Measurements from ENCODE around the gene FAM237A.

DNA sequence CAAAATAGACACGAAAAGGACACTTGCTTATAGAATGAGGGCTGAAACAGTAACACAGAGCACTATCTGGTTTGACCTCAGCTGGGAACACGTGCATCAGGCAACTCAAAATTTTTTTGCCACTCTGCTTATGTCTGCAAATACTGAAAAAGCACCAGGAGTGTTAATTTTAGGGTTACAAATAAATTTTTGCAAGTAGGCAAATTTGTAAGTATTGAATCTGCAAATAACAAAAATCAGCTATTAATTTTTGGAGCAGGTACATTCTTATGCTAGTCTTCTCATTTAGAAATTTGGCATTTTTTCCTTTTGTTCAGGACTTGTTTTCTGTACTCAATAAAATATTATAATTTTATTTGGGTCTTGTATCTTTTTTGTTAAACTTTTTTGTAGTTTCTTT lies 46.2 kb downstream of the FAM237A start:
- TF ChIP-seq, protein P1, sequence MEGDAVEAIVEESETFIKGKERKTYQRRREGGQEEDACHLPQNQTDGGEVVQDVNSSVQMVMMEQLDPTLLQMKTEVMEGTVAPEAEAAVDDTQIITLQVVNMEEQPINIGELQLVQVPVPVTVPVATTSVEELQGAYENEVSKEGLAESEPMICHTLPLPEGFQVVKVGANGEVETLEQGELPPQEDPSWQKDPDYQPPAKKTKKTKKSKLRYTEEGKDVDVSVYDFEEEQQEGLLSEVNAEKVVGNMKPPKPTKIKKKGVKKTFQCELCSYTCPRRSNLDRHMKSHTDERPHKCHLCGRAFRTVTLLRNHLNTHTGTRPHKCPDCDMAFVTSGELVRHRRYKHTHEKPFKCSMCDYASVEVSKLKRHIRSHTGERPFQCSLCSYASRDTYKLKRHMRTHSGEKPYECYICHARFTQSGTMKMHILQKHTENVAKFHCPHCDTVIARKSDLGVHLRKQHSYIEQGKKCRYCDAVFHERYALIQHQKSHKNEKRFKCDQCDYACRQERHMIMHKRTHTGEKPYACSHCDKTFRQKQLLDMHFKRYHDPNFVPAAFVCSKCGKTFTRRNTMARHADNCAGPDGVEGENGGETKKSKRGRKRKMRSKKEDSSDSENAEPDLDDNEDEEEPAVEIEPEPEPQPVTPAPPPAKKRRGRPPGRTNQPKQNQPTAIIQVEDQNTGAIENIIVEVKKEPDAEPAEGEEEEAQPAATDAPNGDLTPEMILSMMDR (IDR thresholded peaks at IDR 0.05 in 2 of 3, conservative IDR thresholded peaks at IDR 0.05 in 1 of 3; ENCODE audit: borderline replicate concordance in 1 of 3, insufficient read depth in 1 of 3, low read depth in 2 of 3, low read length in 2 of 3) = no peak
- TF ChIP-seq MAX (IDR thresholded peaks at IDR 0.05) = no peak
- no peak for TF ChIP-seq ZNF274 (IDR thresholded peaks at IDR 0.05; ENCODE audit: low read depth, low read length)
- TF ChIP-seq ATF3 (IDR thresholded peaks at IDR 0.05) = no peak
- no peak for TF ChIP-seq POLR2AphosphoS5 (IDR thresholded peaks at IDR 0.05; ENCODE audit: low read depth, low read length)
- no peak for TF ChIP-seq EZH2phosphoT487 (IDR thresholded peaks at IDR 0.05; ENCODE audit: borderline replicate concordance)
- TF ChIP-seq EZH2 (IDR thresholded peaks at IDR 0.05) = no peak
- TF ChIP-seq RAD21 (IDR thresholded peaks at IDR 0.05; ENCODE audit: low read depth) = no peak
- no peak for TF ChIP-seq JUND (IDR thresholded peaks at IDR 0.05)
- TF ChIP-seq ELF1 (IDR thresholded peaks at IDR 0.05; ENCODE audit: borderline replicate concordance, low read depth) = no peak
- no peak for TF ChIP-seq TCF7L2 (IDR thresholded peaks at IDR 0.05; ENCODE audit: borderline replicate concordance, extremely low read depth, insufficient read depth, insufficient read length)
- TF ChIP-seq POLR2A (IDR thresholded peaks at IDR 0.05; ENCODE audit: borderline replicate concordance, extremely low read depth, insufficient read depth, insufficient read length) = no peak
- TF ChIP-seq, protein P2, sequence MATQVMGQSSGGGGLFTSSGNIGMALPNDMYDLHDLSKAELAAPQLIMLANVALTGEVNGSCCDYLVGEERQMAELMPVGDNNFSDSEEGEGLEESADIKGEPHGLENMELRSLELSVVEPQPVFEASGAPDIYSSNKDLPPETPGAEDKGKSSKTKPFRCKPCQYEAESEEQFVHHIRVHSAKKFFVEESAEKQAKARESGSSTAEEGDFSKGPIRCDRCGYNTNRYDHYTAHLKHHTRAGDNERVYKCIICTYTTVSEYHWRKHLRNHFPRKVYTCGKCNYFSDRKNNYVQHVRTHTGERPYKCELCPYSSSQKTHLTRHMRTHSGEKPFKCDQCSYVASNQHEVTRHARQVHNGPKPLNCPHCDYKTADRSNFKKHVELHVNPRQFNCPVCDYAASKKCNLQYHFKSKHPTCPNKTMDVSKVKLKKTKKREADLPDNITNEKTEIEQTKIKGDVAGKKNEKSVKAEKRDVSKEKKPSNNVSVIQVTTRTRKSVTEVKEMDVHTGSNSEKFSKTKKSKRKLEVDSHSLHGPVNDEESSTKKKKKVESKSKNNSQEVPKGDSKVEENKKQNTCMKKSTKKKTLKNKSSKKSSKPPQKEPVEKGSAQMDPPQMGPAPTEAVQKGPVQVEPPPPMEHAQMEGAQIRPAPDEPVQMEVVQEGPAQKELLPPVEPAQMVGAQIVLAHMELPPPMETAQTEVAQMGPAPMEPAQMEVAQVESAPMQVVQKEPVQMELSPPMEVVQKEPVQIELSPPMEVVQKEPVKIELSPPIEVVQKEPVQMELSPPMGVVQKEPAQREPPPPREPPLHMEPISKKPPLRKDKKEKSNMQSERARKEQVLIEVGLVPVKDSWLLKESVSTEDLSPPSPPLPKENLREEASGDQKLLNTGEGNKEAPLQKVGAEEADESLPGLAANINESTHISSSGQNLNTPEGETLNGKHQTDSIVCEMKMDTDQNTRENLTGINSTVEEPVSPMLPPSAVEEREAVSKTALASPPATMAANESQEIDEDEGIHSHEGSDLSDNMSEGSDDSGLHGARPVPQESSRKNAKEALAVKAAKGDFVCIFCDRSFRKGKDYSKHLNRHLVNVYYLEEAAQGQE (IDR thresholded peaks at IDR 0.05; ENCODE audit: low read depth) = no peak

Measured in HCT116 (cell line).